K562 treated with DMSO at 1 percent for 12 hours (cell line): ENCODE data around the gene OSTM1. TPM values are rescaled to one million over a fixed set of nuclear protein-coding genes. Genes with fewer than 3 reads are reported as not detected.

Experiments used
- total RNA-seq: library from RNA; unstranded; fragments of 300-600 nt; gene quantifications from 2 replicates; pipeline ENCODE4 v1.2.3, GENCODE V29; 2022; ENCODE audit not compliant: insufficient read depth

OSTM1 gene
- 19.0 and 43.5 TPM in 2 replicates for total RNA-seq

GRCh38 chr6:108074359-108075144 is at the start of gene OSTM1:
TSS of gene OSTM1 (minus strand) at chr6:108074741. CDS start at chr6:108074651, 90 bp downstream.

Other genes with a start within 250 kb of the OSTM1 start
- gene SEC63, start 116.5 kb downstream of the OSTM1 start, total RNA-seq: 9.5 and 23.7 TPM in 2 replicates
- not detected in 2 replicates for gene NR2E1, start 91.3 kb upstream of the OSTM1 start, total RNA-seq
- gene SNX3, start 186.3 kb upstream of the OSTM1 start, total RNA-seq: 135 and 192 TPM in 2 replicates
- 3.3 and 4.6 TPM in 2 replicates for gene AFG1L, start 220.3 kb upstream of the OSTM1 start, total RNA-seq